ENCODE data around the gene LPIN1.

Gene LPIN1

GRCh38 chr2:11746376-11746806, at the start of gene LPIN1:
TSS of gene LPIN1 (plus strand) at chr2:11746632. CDS start at chr2:11765542, 18,910 bp downstream.
- in situ Hi-C loops (cut with HindIII; ENCODE audit: low sequenced_read_pairs): no loop called here

GRCh38 chr2:11696736-11697102, 49.7 kb upstream of the LPIN1 start:
- in situ Hi-C loops (cut with HindIII; ENCODE audit: low sequenced_read_pairs): loop anchor here (10.0 kb wide), 1 partner anchor 68 kb away; no protein-coding TSS in a partner anchor

- in situ Hi-C loops (cut with HindIII; ENCODE audit: low sequenced_read_pairs): loop anchor here (10.0 kb wide), 1 partner anchor 68 kb away; no protein-coding TSS in a partner anchor
Observed at GRCh38 chr2:11697103-11697871, 49.1 kb upstream of the LPIN1 start.

- in situ Hi-C loops (cut with HindIII; ENCODE audit: low sequenced_read_pairs): loop anchor here (10.0 kb wide), 1 partner anchor 67 kb away; no protein-coding TSS in a partner anchor
Observed at GRCh38 chr2:11698009-11698922, 48.2 kb upstream of the LPIN1 start.

- in situ Hi-C loops (cut with HindIII; ENCODE audit: low sequenced_read_pairs): loop anchor here (10.0 kb wide), 1 partner anchor 65 kb away; no protein-coding TSS in a partner anchor
Observed at GRCh38 chr2:11699686-11700670, 46.5 kb upstream of the LPIN1 start.

GRCh38 chr2:11701206-11701605, 45.2 kb upstream of the LPIN1 start:
- in situ Hi-C loops (cut with HindIII; ENCODE audit: low sequenced_read_pairs): no loop called here

GRCh38 chr2:11701751-11702301, 44.6 kb upstream of the LPIN1 start:
- in situ Hi-C loops (cut with HindIII; ENCODE audit: low sequenced_read_pairs): no loop called here

- in situ Hi-C loops (cut with HindIII; ENCODE audit: low sequenced_read_pairs): no loop called here
Observed at GRCh38 chr2:11702946-11703345, 43.5 kb upstream of the LPIN1 start.

- in situ Hi-C loops (cut with HindIII; ENCODE audit: low sequenced_read_pairs): no loop called here
Observed at GRCh38 chr2:11703700-11704099, 42.7 kb upstream of the LPIN1 start.

- in situ Hi-C loops (cut with HindIII; ENCODE audit: low sequenced_read_pairs): no loop called here
Observed at GRCh38 chr2:11705063-11705462, 41.4 kb upstream of the LPIN1 start.

- in situ Hi-C loops (cut with HindIII; ENCODE audit: low sequenced_read_pairs): no loop called here
Observed at GRCh38 chr2:11705711-11706110, 40.7 kb upstream of the LPIN1 start.

- in situ Hi-C loops (cut with HindIII; ENCODE audit: low sequenced_read_pairs): no loop called here
Observed at GRCh38 chr2:11708106-11708505, 38.3 kb upstream of the LPIN1 start.

- in situ Hi-C loops (cut with HindIII; ENCODE audit: low sequenced_read_pairs): no loop called here
Observed at GRCh38 chr2:11709293-11709692, 37.1 kb upstream of the LPIN1 start.

GRCh38 chr2:11710210-11710609, 36.2 kb upstream of the LPIN1 start:
- in situ Hi-C loops (cut with HindIII; ENCODE audit: low sequenced_read_pairs): no loop called here

GRCh38 chr2:11710632-11711353, 35.6 kb upstream of the LPIN1 start:
- in situ Hi-C loops (cut with HindIII; ENCODE audit: low sequenced_read_pairs): no loop called here

- in situ Hi-C loops (cut with HindIII; ENCODE audit: low sequenced_read_pairs): no loop called here
Observed at GRCh38 chr2:11711354-11711716, 35.1 kb upstream of the LPIN1 start.

- in situ Hi-C loops (cut with HindIII; ENCODE audit: low sequenced_read_pairs): no loop called here
Observed at GRCh38 chr2:11711751-11712150, 34.7 kb upstream of the LPIN1 start.

GRCh38 chr2:11712866-11713265, 33.6 kb upstream of the LPIN1 start:
- in situ Hi-C loops (cut with HindIII; ENCODE audit: low sequenced_read_pairs): no loop called here

GRCh38 chr2:11713815-11714214, 32.6 kb upstream of the LPIN1 start:
- in situ Hi-C loops (cut with HindIII; ENCODE audit: low sequenced_read_pairs): no loop called here
